HG03520 (cell line): Measurements from ENCODE around the gene NUP43.
"Not testable (repeated sequence)": the region's sequence is repeated elsewhere in the genome, so short reads cannot be mapped to it uniquely, and the experiment has no call there.

Source experiments
- ATAC-seq: cut with Tn5 transposase; IDR thresholded peaks from one replicate; pipeline ENCODE4 v1.9.1; 2021; ENCODE audit warnings: mild to moderate bottlenecking, moderate library complexity; ENCODE audit not compliant: unreplicated experiment

Gene NUP43

GRCh38 chr6:149749082-149749593 is 2.8 kb upstream of the NUP43 start:
- not testable (repeated sequence) for ATAC-seq

GRCh38 chr6:149745252-149745651 is 1.1 kb downstream of the NUP43 start:
- ATAC-seq = not testable (repeated sequence)

GRCh38 chr6:149734915-149735314 is 11.4 kb downstream of the NUP43 start:
- ATAC-seq = no peak

GRCh38 chr6:149733089-149733720 is 13.1 kb downstream of the NUP43 start:
- ATAC-seq = no peak

GRCh38 chr6:149729824-149730223 is 16.5 kb downstream of the NUP43 start:
- ATAC-seq = no peak

GRCh38 chr6:149728499-149729234 is 17.7 kb downstream of the NUP43 start:
- no peak for ATAC-seq

GRCh38 chr6:149727793-149728498 is 18.4 kb downstream of the NUP43 start:
- no peak for ATAC-seq

GRCh38 chr6:149725785-149726184 is 20.5 kb downstream of the NUP43 start:
- ATAC-seq = no peak

- ATAC-seq = no peak
These were observed 22.4 kb downstream of the NUP43 start for GRCh38 chr6:149723771-149724417.

GRCh38 chr6:149723262-149723661 is 23.1 kb downstream of the NUP43 start:
- ATAC-seq = no peak

- ATAC-seq = no peak
These were observed 26.8 kb downstream of the NUP43 start for GRCh38 chr6:149719531-149719930.

- peak; percentile 73 for ATAC-seq
These were observed 28.5 kb downstream of the NUP43 start, which contains the start of gene LATS1 for GRCh38 chr6:149717588-149718458. Gene LATS1, minus strand, starts transcription at chr6:149718101. Its CDS starts 15,975 bp downstream, at chr6:149702126.

- no peak for ATAC-seq
These were observed 29.1 kb downstream of the NUP43 start for GRCh38 chr6:149717255-149717587.

GRCh38 chr6:149716181-149716963 is 30.0 kb downstream of the NUP43 start:
- ATAC-seq = no peak

GRCh38 chr6:149714442-149714841 is 31.9 kb downstream of the NUP43 start:
- ATAC-seq = no peak

- no peak for ATAC-seq
These were observed 34.6 kb downstream of the NUP43 start for GRCh38 chr6:149711711-149712110.

GRCh38 chr6:149701714-149702113 is 44.6 kb downstream of the NUP43 start:
- no peak for ATAC-seq

GRCh38 chr6:149699150-149699549 is 47.2 kb downstream of the NUP43 start:
- no peak for ATAC-seq

- no peak for ATAC-seq
These were observed 48.2 kb downstream of the NUP43 start for GRCh38 chr6:149698175-149698574.
